GM23338 (cell line): ENCODE results near the gene AZIN2. TPM values are rescaled to one million over a fixed set of nuclear protein-coding genes. Genes with fewer than 3 reads are reported as not detected.

Source experiments
- ATAC-seq: fragments of 200-7000 bp; cut with Tn5 transposase; 3 replicates; pipeline ENCODE4 v1.9.1; 2020
- DNase-seq: peaks from one replicate; pipeline ENCODE4 v3.0.0-alpha.2; 2015; ENCODE audit warnings: low spot score
- H2AFZ ChIP-seq: fragments of 200-600 bp; sonication (generic); 2 replicates; pipeline ENCODE4 v1.8.0; 2016; ENCODE audit warnings: antibody characterized with exemption, mild to moderate bottlenecking, moderate library complexity
- H3F3A ChIP-seq: fragments of 200-600 bp; sonication (generic); replicated peaks from 2 replicates; pipeline ENCODE4 v1.8.0; 2017; ENCODE audit warnings: antibody characterized with exemption, mixed run types, low read depth
- H3K27ac ChIP-seq: fragments of 200-600 bp; sonication (generic); 2 replicates; pipeline ENCODE4 v1.6.1; 2016; ENCODE audit warnings: low read depth
- H3K27me3 ChIP-seq: fragments of 200-600 bp; sonication (generic); 2 replicates; pipeline ENCODE4 v1.8.0; 2016; ENCODE audit warnings: mild to moderate bottlenecking, mixed run types, moderate library complexity; ENCODE audit not compliant: insufficient read depth
- H3K36me3 ChIP-seq: fragments of 200-600 bp; sonication (generic); 2 replicates; pipeline ENCODE4 v1.8.0; 2016; ENCODE audit warnings: mild to moderate bottlenecking; ENCODE audit not compliant: insufficient read depth
- H3K4me1 ChIP-seq: fragments of 200-600 bp; sonication (generic); 2 replicates; pipeline ENCODE4 v1.8.0; 2016; ENCODE audit warnings: mild to moderate bottlenecking, moderate library complexity; ENCODE audit not compliant: insufficient read depth
- H3K4me2 ChIP-seq: fragments of 200-600 bp; sonication (generic); 2 replicates; pipeline ENCODE4 v1.7.1; 2017; ENCODE audit warnings: mixed run types
- H3K4me3 ChIP-seq: fragments of 200-600 bp; sonication (generic); 2 replicates; pipeline ENCODE4 v1.6.1; 2016; ENCODE audit warnings: mixed run types
- H3K79me2 ChIP-seq: fragments of 200-600 bp; sonication (generic); replicated peaks from 2 replicates; pipeline ENCODE4 v1.8.0; 2017; ENCODE audit warnings: mild to moderate bottlenecking; ENCODE audit not compliant: insufficient read depth
- H3K9me2 ChIP-seq: fragments of 200-600 bp; sonication (generic); 2 replicates; pipeline ENCODE4 v1.8.0; 2017; ENCODE audit not compliant: insufficient read depth
- H4K20me1 ChIP-seq: fragments of 200-600 bp; sonication (generic); replicated peaks from 2 replicates; pipeline ENCODE4 v1.8.0; 2017; ENCODE audit warnings: mild to moderate bottlenecking; ENCODE audit not compliant: insufficient read depth
- H3K27ac Mint-ChIP-seq: 2 replicates; pipeline ENCODE4 v1.8.0; 2020; ENCODE audit warnings: inconsistent platforms, mild to moderate bottlenecking, moderate library complexity, mixed read lengths
- H3K27me3 Mint-ChIP-seq: 3 replicates; pipeline ENCODE4 v1.8.0; 2022; ENCODE audit warnings: low read depth, mild to moderate bottlenecking, moderate library complexity, mixed read lengths, inconsistent platforms; ENCODE audit not compliant: insufficient read depth, poor library complexity
- H3K36me3 Mint-ChIP-seq: 3 replicates; pipeline ENCODE4 v1.8.0; 2021; ENCODE audit warnings: low read depth, mild to moderate bottlenecking, inconsistent platforms, moderate library complexity, mixed read lengths
- H3K4me1 Mint-ChIP-seq: 3 replicates; pipeline ENCODE4 v1.8.0; 2020; ENCODE audit warnings: mild to moderate bottlenecking, inconsistent platforms, mixed read lengths
- H3K4me3 Mint-ChIP-seq: 3 replicates; pipeline ENCODE4 v1.8.0; 2021; ENCODE audit warnings: moderate library complexity, mild to moderate bottlenecking, inconsistent platforms, mixed read lengths
- H3K9me3 Mint-ChIP-seq: 3 replicates; pipeline ENCODE4 v1.8.0; 2020; ENCODE audit warnings: moderate library complexity, mild to moderate bottlenecking, inconsistent platforms, mixed read lengths
- CREB1 ChIP-seq: fragments of 250-450 bp; sonication (Bioruptor Pico); IDR thresholded peaks from 2 replicates; pipeline ENCODE4 v1.5.0; 2020; ENCODE audit warnings: low read depth, mild to moderate bottlenecking, moderate library complexity
- EZH2 ChIP-seq: fragments of 200-600 bp; sonication (generic); IDR thresholded peaks from one replicate; pipeline ENCODE4 v1.8.0; 2017; ENCODE audit warnings: antibody characterized with exemption, mild to moderate bottlenecking, low read depth; ENCODE audit not compliant: unreplicated experiment
- EZH2phosphoT487 ChIP-seq: fragments of 200-600 bp; sonication (generic); IDR thresholded peaks from one replicate; pipeline ENCODE4 v1.8.1; 2018; ENCODE audit warnings: antibody characterized with exemption; ENCODE audit not compliant: unreplicated experiment
- JUNB ChIP-seq: IDR thresholded peaks from one replicate; pipeline ENCODE4 v1.6.1; 2016; ENCODE audit warnings: antibody characterized with exemption; ENCODE audit not compliant: unreplicated experiment
- NANOG ChIP-seq: IDR thresholded peaks from 2 replicates; pipeline ENCODE4 v1.6.1; 2016; ENCODE audit warnings: antibody characterized with exemption, borderline replicate concordance
- STAT1 ChIP-seq: IDR thresholded peaks from one replicate; pipeline ENCODE4 v1.6.1; 2016; ENCODE audit warnings: antibody characterized with exemption; ENCODE audit not compliant: unreplicated experiment
- ZNF114 ChIP-seq: fragments of 250-450 bp; sonication (Bioruptor Pico); IDR thresholded peaks from 2 replicates; pipeline ENCODE4 v1.5.0; 2020; ENCODE audit warnings: mild to moderate bottlenecking, moderate library complexity
- ZNF331 ChIP-seq: fragments of 250-450 bp; sonication (Bioruptor Pico); IDR thresholded peaks from 2 replicates; pipeline ENCODE4 v1.5.0; 2020; ENCODE audit warnings: low read depth, mild to moderate bottlenecking, moderate library complexity
- polyA plus RNA-seq: library from polyadenylated mRNA; unstranded; fragments of >200 nt; fragmentation: Nextera tagmentation; extraction: Ambion mirVana; gene quantifications from 2 replicates; pipeline ENCODE4 v1.2.1, GENCODE V29; 2016
- total RNA-seq: library from RNA; depleted of rRNA; stranded (reverse); fragments of >200 nt; shearing (Covaris generic); gene quantifications from 2 replicates; pipeline ENCODE4 v1.2.3, GENCODE V29; 2014
- TF ChIP-seq, protein P1 (sequence below): IDR thresholded peaks from one replicate; pipeline ENCODE4 v1.6.1; 2018; ENCODE audit warnings: antibody characterized with exemption; ENCODE audit not compliant: unreplicated experiment
- TF ChIP-seq, protein P2 (sequence below), 2 experiments: fragments of 200-600 bp in 1 of 2; sonication (generic) in 1 of 2; conservative IDR thresholded peaks; 2 replicates each; pipeline versions ENCODE4 v1.5.1 to v1.6.1; 2016 to 2017; ENCODE audit warnings: antibody characterized with exemption in 2 of 2, low read depth in 2 of 2, mild to moderate bottlenecking in 2 of 2, moderate library complexity in 1 of 2

Gene AZIN2
- total and polyA plus RNA-seq, 2 experiments from 2014 or later: 0.37 to 1.2 TPM

DNA sequence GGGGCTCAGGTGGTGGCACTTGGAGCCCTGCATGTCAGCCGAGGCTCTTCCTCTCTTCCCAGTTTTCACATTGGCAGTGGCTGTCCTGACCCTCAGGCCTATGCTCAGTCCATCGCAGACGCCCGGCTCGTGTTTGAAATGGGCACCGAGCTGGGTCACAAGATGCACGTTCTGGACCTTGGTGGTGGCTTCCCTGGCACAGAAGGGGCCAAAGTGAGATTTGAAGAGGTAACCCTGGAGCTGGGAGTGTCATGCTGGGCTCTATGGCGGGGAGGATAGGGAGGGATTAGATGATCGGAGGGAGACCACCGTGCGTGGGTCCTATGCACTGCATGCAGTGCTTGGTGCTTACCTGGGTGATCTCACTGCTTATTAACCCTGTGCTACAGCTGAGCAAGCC lies 13.5 kb downstream of the AZIN2 start (continued):
- TF ChIP-seq, protein P1, sequence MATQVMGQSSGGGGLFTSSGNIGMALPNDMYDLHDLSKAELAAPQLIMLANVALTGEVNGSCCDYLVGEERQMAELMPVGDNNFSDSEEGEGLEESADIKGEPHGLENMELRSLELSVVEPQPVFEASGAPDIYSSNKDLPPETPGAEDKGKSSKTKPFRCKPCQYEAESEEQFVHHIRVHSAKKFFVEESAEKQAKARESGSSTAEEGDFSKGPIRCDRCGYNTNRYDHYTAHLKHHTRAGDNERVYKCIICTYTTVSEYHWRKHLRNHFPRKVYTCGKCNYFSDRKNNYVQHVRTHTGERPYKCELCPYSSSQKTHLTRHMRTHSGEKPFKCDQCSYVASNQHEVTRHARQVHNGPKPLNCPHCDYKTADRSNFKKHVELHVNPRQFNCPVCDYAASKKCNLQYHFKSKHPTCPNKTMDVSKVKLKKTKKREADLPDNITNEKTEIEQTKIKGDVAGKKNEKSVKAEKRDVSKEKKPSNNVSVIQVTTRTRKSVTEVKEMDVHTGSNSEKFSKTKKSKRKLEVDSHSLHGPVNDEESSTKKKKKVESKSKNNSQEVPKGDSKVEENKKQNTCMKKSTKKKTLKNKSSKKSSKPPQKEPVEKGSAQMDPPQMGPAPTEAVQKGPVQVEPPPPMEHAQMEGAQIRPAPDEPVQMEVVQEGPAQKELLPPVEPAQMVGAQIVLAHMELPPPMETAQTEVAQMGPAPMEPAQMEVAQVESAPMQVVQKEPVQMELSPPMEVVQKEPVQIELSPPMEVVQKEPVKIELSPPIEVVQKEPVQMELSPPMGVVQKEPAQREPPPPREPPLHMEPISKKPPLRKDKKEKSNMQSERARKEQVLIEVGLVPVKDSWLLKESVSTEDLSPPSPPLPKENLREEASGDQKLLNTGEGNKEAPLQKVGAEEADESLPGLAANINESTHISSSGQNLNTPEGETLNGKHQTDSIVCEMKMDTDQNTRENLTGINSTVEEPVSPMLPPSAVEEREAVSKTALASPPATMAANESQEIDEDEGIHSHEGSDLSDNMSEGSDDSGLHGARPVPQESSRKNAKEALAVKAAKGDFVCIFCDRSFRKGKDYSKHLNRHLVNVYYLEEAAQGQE: no peak
- TF ChIP-seq EZH2phosphoT487 (no peak), JUNB (no peak), ZNF331 (CRISPR knock-in tag) (no peak), NANOG (no peak), CREB1 (CRISPR knock-in tag) (no peak), ZNF114 (no peak), EZH2 (no peak)
- TF ChIP-seq, protein P2, sequence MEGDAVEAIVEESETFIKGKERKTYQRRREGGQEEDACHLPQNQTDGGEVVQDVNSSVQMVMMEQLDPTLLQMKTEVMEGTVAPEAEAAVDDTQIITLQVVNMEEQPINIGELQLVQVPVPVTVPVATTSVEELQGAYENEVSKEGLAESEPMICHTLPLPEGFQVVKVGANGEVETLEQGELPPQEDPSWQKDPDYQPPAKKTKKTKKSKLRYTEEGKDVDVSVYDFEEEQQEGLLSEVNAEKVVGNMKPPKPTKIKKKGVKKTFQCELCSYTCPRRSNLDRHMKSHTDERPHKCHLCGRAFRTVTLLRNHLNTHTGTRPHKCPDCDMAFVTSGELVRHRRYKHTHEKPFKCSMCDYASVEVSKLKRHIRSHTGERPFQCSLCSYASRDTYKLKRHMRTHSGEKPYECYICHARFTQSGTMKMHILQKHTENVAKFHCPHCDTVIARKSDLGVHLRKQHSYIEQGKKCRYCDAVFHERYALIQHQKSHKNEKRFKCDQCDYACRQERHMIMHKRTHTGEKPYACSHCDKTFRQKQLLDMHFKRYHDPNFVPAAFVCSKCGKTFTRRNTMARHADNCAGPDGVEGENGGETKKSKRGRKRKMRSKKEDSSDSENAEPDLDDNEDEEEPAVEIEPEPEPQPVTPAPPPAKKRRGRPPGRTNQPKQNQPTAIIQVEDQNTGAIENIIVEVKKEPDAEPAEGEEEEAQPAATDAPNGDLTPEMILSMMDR (conservative IDR thresholded peaks at IDR 0.05; ENCODE audit: low read depth in 2 of 2): no peak

DNA sequence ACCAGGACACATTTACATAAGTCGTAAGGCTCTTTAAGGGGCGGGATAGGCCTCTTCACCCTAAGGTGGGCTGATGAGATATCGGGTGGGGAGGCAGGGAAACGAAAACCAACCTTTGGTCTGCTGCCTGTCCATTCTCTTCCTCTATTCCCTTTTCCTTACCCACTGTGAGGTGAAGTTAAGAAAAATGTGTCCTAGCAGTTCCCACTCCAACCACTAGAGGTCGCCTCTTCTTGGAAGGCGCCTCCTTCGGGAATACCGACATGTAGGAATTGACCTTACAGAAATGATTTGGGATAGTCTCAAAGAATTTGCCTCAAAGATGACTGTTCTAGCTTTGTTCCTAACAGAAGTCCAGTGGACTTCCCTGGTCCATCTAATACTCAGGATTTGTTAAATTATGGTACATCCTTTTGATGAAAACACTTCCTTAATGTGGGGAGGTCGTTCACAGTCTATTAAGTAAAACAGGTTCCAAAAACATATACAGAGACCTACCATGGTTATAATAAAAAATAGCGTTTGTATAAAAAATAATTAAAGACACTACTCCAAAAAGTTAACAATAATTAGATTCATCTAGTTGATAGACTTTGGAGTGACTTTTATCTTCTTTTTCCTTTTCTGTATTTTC lies 14.1 kb downstream of the AZIN2 start:
- no peaks in the 10 kb centered on the region for H3F3A ChIP-seq
- H2AFZ ChIP-seq: no peak overlapping the region
- H3K4me3 ChIP-seq: no peak overlapping the region
- DNase-seq (peak; percentile 87), ATAC-seq (peak; percentile 47)
- Mint-ChIP-seq H3K4me1 (peaks cover 18% of the 10 kb centered on the region), H3K9me3 (no peaks in the 10 kb centered on the region), H3K36me3 (no peaks in the 10 kb centered on the region), H3K4me3 (no peak overlapping the region), H3K27ac (no peak overlapping the region), H3K27me3 (peaks cover 15% of the 10 kb centered on the region)
- no peak overlapping the region for H3K27ac ChIP-seq
- H3K9me2 ChIP-seq: no peaks in the 10 kb centered on the region
- TF ChIP-seq, protein P2 (conservative IDR thresholded peaks at IDR 0.05; ENCODE audit: low read depth in 2 of 2): peak; percentile 89 to 99
- no peak for TF ChIP-seq STAT1
- no peaks in the 10 kb centered on the region for H3K27me3 ChIP-seq
- no peaks in the 10 kb centered on the region for H3K79me2 ChIP-seq
- H4K20me1 ChIP-seq: no peaks in the 10 kb centered on the region
- H3K36me3 ChIP-seq: no peaks in the 10 kb centered on the region
- peaks cover 10% of the 10 kb centered on the region; the same call in 1 of the 2 replicates for H3K4me1 ChIP-seq
- H3K4me2 ChIP-seq: no peak overlapping the region
